HG03108 (cell line): ENCODE data around the gene BIVM.

ENCODE experiments used
- ATAC-seq: cut with Tn5 transposase; IDR thresholded peaks from one replicate; pipeline ENCODE4 v1.9.1; 2021; ENCODE audit warnings: moderate library complexity; ENCODE audit not compliant: unreplicated experiment

BIVM gene

DNA sequence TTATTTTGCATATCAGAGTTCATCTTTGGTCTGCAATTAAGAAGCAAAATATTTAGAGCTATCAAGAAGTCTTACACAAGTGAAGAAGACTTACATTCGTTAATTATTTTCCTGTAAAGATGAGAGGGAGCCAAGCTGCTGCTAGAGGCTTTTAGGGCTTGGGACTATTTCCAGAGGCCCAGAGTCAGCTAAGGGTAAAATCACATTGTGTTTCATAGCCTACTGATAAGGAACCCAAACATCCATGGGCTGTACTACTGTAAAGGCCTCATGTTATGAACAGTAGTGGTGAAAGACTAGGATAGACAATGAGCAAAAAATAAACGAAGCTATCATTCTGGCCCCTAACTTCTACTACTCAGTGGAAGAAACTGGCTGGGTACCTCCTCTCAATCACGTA is 14.4 kb upstream of the BIVM start:
- ATAC-seq, result no peak

DNA sequence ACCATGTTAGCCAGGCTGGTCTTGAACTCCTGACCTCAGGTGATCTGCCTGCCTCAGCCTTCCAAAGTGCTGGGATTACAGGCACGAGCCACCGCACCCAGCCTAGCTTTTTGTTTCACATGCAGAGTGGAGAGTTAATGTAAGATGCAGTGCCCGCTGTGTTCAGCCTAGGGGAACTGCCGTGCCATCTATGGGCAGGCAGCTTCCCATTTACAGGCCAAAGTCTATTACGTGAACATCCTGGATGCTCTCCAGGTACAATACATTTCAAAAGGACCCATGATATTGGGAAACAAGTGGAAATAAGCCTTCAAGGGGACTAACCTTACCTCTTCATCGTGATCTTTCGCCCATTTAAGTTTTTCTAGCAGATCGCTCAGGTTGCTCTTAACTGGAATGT is 10.2 kb upstream of the BIVM start:
- no peak for ATAC-seq

DNA sequence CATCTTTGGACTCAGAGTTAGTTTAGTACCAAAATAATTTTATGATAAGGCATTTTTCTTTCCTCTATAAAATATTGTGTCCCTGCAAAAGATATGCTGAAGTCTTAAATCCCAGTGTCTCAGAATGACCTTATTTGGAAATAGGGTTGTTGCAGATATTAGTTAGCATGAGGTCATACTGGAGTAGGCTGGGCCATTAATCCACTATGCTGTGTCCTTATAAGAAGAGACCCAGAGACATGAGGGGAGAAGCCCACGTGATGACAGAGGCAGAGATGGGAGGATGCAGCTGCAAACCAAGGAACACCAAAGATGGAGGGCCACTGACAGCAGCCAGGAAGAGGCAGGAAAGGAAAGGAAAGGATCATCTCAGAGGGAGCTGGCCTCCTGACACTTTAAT is 6.5 kb upstream of the BIVM start:
- ATAC-seq, result no peak

DNA sequence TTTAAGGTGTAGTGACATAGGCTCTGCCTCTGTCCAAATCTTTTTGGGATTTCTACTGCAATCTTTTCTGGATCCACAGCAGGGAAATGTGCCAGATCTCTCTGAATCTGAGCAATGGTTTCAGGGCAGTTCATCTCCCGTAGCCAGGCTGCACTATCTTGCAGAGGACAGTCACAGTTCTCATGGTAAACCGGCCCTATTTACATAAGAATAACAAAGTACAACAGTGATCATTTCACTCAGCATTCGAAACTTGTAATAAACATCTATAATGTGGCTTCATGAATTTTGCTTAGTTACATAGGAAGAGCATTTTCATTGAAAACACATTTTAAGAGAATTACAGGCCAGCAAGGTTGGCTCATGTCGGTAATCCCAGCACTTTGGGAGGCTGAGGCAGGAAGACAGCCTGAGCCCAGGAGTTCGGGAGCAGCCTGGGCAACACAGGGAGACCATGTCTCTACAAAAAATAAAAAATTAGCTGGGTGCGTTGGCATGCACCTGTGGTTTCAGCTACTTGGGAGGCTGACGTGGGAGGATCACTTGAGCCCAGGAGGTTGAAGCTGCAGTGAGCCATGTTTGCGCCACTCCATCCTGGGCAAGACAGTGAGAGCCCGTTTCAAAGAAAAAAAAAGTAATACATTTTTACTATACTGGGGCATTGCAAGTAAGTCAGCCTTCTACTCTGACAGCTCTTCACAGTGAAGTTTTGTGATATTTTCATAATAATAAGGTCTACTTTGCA is 5.1 kb upstream of the BIVM start:
- no peak for ATAC-seq

DNA sequence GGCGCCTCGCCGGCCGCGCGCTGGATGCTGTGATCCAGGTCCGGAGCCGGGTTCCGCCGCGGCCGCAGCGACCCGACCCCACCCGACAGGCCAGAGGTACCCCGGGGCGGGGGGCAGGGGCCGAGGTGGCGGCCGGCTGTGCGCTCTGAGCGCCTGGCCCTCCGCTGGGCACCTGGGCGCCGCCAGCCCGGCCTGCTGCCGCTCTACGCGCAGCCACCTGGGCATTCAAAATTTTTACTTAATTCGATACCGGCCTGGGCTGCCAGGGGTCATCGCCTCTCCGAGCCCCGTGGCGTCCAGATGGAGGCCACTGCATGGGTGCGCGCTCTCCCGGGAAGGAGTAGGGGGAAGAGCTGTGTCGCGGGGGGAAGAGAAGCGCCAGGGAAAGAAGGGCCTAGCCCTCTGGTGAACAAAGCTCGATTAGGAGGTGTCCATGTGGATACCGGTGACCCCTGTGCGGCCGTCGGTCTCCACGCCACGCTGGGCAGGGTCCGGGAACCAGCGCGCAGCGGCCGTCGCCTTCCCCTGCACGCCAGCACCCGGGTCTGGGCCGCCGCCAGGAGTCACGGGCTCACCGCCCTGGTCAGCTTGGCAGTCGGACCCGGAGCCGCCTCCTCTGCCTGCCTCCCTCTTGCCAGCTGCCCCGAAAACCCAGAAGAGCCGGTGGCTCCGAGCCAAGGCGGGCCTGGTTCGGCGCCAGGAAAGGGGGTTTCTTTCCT is 666 bp downstream of the BIVM start:
- ATAC-seq, result peak; percentile 7

DNA sequence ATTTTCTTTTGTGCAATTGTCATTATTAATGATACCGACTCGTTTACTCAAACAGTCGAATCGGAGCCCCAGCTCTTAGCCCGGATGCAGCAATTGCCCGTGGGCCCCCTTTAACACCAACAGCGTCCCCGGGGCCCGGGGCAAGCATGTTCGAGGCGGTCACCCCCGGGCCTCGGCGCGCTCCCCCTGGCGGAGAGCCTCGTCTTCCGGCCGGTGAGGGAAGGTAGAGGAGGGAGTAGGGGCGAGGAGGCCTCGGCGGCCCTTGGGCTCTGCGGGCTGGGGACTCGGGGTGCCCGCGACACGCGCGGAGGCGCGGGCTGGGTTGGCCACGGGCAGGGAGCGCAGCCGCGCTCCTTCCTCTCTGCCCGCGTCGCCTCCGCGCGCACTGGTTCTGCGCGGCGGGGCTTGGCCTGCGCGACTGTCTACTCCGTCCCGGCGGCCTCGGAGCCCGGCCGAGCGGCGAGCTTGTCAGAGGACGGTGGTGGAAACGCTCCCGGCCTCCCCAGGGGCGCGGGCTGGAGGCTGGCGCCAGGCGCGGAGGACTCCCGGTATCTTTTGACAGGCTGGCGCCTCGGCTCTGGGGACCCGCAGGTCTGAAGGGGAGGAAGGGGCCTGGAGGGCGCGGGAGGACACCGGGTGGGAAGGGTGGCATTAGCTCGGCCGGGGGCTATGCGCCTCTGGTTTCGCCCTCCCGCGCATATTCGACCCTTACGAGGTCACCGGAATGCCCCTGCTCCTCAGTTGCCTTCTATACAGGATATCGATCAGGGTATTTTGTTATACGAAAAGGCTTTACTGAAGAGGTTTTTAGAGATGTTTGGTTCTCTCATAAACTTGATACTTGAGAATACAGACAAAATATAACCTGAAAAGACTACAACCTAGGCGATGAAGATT is 1.5 kb downstream of the BIVM start:
- ATAC-seq, result peak; percentile 70

DNA sequence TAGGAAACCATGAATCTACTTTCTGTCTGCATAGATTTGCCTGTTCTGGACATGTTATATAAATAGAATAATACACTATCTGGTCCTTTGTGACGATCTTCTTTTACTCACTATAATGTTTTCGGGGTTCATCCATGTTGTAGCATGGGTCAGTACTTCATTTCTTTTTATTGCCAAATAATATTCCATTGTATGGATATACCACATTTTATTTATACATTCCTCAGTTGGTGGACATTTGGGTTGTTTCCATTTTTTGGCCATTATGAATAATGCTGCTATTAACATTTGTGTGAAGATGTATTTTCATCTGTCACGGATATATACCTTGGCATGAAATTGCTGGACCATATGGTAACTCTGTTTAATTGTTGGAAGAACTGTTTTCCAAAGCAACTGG is 6.8 kb downstream of the BIVM start:
- no peak for ATAC-seq

DNA sequence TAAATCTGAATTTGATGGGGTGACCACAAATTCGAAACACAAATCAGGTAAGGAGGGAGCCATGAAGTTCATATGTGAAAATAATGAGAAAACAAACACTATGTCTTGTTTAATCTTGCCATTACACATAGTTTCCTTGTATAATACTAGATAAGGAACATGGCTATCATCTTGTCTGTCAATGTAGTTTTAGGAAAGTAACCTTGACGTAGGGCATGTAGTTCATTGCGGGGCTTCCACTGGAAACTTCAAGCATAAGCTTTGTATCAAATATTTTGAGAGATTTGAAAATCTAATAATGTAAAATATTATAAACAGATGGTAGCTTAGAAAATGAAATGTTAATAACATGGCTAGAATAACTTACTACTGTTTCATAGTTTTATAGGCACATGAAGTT is 8.8 kb downstream of the BIVM start:
- no peak for ATAC-seq

DNA sequence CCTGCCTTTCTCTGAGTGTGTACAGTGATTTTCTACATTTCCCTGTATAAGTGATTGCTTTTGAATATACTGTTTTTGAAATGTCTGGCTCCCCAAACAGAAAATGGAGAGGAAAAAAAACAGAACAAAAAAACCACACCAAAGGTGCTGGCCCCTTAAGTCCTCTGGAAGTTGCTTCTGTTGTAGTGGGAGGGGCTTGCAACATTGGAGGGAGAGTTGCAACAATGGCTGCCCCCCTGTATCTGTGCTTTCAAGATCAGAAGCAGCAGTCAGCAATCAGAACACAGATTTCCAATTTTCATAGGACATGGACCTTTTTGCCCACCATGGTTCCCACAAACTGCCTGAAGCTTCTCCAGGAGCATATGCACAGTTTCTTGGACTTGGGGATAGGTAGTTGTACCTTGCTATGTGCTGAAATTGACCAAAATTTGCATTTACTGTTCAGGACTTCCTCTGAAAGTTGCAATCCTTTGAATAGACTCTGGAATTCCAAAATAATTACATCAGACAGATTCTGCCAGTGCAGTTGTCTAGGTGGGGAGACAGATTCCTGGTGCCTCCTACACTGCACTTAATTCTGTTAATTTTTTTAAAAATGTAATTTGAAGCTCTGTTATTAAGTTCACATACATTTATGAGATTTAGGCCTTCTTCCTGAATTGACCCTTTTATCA is 13.8 kb downstream of the BIVM start:
- no peak for ATAC-seq

DNA sequence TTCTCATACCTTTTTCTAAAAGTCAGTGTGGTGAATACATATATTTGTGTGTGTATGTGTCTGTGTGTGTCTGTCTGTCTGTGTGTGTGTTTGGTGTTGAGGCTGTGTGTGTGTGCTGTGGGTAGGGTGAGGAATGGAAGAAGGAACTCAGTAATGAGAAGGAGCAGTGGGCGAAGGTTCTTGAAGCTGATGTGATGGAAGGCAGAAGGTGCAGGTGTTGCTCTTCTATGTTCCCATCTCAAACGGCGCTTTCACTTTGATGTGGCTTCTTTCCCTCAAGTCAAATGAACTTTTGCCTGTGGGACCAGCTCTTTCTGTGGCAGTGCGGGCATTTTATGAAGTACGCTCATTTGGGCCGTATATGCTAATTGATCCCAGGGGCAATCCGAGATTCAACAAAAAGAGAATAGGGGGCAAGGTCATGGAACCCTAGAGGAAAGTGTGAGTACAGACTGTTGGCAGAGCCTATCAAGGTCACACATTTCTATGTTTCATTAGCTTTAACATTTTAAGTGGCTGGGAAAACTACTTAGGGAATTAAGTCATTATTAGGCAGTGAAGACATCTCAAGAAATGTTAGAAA is 15.2 kb downstream of the BIVM start:
- ATAC-seq, result no peak

DNA sequence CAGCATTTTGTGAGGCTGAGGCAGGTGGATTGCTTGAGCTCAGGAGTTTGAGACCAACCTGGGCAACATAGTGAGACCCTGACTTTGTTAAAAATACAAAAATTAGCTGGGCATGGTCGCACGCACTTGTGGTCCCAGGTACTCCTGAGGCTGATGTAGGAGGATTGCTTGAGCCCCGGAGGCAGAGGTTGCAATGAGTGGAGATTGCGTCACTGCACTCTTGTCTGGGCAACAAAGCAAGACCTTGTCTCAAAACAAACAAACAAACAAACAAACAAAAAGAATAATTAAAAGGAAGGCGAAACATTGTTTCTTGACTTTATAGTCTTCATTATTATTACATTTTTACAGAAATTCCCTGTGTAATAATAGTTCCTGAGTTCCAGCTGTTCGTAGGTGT is 15.9 kb downstream of the BIVM start:
- ATAC-seq, result no peak

DNA sequence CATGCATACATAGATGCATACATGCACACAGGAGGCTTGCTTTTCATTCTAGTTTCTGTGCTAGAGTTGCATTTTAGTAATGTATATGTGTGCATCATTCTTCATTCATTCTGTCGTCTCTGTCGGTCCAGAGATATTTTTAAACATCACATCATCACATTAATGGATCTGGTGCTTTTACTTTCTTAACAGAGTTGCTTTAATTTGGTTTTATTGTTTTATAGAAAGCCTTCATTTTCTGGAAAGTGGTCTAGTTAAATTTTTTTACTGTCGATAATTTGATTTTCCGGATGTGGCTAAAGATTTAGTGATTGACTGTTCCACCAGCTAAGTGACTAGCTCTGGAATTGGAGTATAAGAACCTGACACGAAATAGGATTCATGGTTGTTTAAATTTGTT is 16.9 kb downstream of the BIVM start:
- ATAC-seq, result no peak

DNA sequence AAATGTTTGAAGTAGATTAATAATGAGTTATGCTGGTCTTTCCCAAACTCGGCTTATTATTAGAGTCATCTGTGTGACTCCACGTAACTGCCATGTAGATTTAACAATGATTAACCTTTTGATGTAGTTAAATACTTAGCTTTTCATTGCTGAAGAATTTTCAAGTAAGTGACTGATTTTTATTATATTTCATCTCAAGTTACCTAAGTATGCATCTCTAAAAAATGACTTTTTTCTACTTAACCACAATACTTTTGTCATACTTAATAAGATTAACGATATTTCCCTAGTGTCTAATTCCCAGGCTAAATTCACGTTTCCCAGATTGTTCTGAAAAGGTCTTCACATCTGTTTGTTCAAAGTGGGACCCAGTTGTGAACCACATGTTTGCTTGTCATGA is 17.8 kb downstream of the BIVM start:
- ATAC-seq, result no peak

DNA sequence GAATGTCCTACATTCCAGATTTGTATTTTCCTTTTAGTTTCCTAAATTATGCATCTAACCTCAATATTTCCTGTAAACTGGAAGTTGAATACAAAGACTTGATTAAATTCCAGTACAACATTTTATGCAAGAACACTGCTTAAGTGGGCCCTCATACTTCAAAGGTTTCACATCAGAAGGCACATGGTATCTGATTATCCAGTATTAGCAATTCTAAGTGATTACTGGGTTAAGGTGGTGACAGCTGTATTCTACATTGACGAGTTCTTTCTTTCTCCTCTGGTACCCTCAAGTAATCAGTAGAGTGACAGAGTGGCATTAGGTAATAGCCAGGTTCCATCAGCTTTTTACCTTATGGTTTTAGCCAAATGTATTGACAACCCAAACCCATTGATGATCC is 18.3 kb downstream of the BIVM start:
- ATAC-seq, result no peak

DNA sequence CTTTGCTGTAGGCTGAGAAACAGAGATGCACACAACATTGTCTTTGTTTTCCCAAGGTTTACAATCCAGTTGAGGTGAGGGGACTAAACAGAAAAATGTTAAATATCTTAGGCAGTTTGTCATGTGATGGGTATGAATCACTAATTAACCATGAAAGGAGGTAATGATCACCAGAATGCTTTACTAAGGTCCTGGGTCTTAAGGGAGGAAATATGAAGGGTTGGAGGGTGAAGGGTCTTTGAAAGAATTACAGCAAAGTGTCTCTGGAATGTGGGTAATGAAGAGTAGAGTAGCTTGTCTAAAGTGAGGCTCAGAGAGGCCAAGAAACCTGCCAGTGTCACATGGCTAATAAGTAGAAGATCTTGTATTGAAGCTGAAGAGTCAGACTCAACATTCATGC is 19.0 kb downstream of the BIVM start:
- ATAC-seq, result no peak

DNA sequence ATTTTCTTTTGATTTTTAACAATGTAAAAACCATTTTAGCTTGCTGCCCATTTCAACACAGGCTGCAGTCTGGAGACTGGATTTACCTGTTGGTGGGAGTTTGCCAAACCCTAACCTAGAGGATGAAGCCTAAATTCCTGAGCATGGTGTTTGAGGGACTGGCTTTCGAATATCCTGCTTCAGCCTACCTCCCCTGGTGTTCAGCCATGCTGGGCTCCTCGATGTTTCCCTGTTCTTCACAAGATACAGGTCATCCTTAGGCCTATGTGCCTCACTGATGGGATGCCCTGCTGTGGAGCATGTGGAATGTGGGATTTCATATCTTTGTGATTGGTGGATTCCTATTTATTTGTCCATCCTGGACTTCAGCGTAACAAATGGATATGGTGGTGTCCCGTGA is 26.5 kb downstream of the BIVM start:
- ATAC-seq, result no peak

DNA sequence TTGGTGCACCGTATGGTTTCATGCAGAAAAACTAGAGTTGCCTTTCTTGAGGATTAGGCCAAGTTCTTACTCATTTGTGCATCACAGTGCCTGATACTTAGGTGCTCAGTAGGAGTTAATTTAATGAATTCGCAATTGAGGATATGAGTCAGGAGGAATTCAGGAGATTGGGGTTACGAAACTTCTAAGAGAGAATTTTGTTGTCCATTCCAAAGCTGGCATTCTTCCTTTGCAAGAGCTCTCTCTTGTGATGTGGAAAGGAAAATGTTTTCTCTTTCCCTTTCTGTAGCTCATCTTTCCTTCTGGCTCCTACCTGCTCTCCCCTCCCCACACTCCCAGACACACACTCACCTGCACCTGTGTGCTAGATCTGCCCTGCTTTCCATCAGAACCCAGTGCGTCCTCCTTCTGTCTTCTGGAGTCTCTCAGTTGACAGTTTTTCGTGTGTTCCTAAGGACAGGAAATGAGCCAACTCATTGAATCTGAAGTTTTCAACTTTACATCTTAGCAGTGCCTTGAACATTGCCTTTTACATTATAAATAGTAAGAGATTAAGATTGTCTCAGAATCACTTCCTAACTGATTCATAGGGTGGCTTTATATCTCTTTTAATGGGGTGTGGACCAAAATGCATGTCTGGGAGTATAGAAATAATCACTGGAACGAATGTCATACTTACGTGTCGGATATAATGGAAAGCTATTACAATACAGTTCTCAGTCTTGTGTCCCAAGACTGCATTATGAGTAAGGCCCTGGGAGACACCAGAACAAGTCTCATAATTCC is 27.2 kb downstream of the BIVM start:
- ATAC-seq, result no peak

DNA sequence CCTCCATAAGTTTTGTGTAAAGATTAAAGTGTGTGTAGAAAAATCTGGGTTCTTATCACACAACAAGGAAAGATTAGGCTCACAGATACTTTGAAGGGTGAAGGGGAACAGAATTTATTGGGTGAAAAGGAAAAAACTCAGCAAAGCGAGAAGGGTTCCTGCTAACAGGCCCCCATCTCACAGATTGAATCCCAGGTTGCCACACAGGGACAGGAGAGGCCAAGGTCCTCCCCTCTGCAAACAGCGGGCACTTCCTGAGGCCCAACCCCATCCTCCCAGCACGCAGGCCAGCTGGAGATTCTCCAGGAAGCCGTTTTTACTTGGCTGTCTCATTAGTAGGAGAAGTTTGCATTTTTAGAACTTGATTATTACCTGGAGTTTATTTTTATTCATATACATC is 31.7 kb downstream of the BIVM start:
- no peak for ATAC-seq

DNA sequence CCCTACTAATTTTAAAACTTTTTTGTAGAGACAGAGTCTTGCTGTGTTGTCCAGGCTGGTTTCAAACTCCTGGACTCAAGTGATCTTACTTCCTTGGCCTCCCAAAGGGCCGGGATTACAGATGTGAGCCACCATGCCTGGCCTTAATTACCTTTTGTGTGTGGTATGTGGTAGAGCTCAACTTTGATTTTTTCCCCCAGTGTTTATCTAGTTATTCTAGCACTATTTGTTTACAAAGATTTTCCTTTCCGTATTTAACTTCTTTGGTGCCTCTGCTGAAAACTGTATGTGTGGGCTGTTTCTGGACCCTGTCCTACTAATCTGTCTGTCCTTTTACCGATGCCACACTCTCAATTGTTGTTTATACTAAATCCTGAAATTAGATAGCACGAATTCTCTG is 37.6 kb downstream of the BIVM start:
- no peak for ATAC-seq

DNA sequence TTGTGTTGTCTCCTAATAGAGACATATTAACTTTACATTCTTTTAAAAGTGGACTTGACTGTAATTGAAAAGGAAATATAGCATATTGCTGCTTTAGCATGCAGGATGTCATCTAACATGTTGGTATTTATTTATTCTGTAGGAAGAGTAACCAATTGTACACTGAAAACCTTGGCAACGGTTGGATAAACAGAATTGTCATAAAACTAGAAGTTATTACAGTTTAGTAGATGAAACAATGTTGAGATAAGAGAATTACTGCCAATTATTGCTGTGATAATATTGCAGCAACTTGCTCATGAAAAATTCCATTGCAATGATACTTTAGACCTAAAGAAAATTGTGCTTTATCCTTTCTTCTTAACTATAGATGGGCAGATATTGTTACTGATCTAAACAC is 39.4 kb downstream of the BIVM start:
- ATAC-seq, result no peak
